ENCODE data around the gene USP10.
"Not testable (repeated sequence)": the region's sequence is repeated elsewhere in the genome, so short reads cannot be mapped to it uniquely, and the experiment has no call there.

Gene USP10

DNA sequence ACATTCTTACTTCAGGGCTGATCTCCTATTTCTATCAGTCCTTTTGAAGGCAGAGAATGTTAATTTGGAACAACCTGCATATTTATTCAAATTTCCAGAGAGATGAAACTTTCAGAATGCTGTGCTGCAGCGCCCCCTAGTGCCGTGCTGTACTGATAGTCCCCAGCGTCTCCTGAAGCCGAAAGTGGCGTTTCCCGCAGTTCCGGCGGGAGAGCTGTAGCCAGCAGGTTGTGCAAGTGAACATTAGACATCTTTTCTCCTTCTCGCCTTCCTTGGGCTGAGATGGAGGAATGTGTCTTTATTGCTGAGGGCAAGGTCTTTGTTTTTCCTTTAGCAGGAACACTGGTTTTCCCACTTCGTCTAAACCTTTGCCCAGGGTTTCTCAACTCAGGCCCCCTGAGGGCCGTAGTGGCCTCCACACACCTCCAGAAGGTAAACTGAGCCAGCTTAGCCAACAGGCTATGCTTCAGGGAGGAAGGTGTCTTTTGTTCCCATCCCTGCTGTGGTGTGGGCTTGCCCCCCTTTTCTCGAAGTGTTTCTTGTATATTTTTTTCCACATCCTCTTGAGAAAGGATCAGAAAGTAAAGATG lies 26.4 kb downstream of the USP10 start:
- H3K4me3 ChIP-seq (ENCODE audit: low read depth, low read length): no peak overlapping the region
- TF ChIP-seq, protein P1, sequence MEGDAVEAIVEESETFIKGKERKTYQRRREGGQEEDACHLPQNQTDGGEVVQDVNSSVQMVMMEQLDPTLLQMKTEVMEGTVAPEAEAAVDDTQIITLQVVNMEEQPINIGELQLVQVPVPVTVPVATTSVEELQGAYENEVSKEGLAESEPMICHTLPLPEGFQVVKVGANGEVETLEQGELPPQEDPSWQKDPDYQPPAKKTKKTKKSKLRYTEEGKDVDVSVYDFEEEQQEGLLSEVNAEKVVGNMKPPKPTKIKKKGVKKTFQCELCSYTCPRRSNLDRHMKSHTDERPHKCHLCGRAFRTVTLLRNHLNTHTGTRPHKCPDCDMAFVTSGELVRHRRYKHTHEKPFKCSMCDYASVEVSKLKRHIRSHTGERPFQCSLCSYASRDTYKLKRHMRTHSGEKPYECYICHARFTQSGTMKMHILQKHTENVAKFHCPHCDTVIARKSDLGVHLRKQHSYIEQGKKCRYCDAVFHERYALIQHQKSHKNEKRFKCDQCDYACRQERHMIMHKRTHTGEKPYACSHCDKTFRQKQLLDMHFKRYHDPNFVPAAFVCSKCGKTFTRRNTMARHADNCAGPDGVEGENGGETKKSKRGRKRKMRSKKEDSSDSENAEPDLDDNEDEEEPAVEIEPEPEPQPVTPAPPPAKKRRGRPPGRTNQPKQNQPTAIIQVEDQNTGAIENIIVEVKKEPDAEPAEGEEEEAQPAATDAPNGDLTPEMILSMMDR (IDR thresholded peaks at IDR 0.05; ENCODE audit: insufficient read depth, low read length, missing control alignments): peak; percentile 88
- ChIA-PET CTCF (interaction anchor here (0.7 to 34.5 kb wide), 40 partner anchors 9 to 273 kb away, joined by 3 to 665 read pairs (median 5); partner anchors contain the start of genes COTL1, KLHL36 and MEAK7), POLR2A (no interaction called here)
- no peak for DNase-seq (ENCODE audit: low read depth, low spot score)

GRCh38 chr16:84726669-84727467 lies 27.1 kb downstream of the USP10 start:
- ChIA-PET POLR2A (no interaction called here), CTCF (interaction anchor here (0.7 to 34.5 kb wide), 38 partner anchors 8 to 272 kb away, joined by 3 to 665 read pairs (median 6); partner anchors contain the start of genes COTL1, KLHL36 and MEAK7)
- no peak for DNase-seq (ENCODE audit: low read depth, low spot score)
- TF ChIP-seq, protein P1 (IDR thresholded peaks at IDR 0.05; ENCODE audit: insufficient read depth, low read length, missing control alignments): no peak
- no peak overlapping the region for H3K4me3 ChIP-seq (ENCODE audit: low read depth, low read length)

GRCh38 chr16:84728853-84729424 lies 29.1 kb downstream of the USP10 start:
- POLR2A ChIA-PET: interaction anchor here (1.1 kb wide), 1 partner anchor 11 kb away, joined by 3 read pairs; no protein-coding TSS in a partner anchor
- TF ChIP-seq, protein P1 (IDR thresholded peaks at IDR 0.05; ENCODE audit: insufficient read depth, low read length, missing control alignments): no peak

GRCh38 chr16:84729716-84730320 lies 30.0 kb downstream of the USP10 start:
- DNase-seq (ENCODE audit: low read depth, low spot score): no peak
- TF ChIP-seq, protein P1 (IDR thresholded peaks at IDR 0.05; ENCODE audit: insufficient read depth, low read length, missing control alignments): no peak
- POLR2A ChIA-PET: interaction anchor here (0.6 to 1.1 kb wide), 3 partner anchors 10 to 111 kb away, joined by 3 to 4 read pairs (median 3); no protein-coding TSS in a partner anchor
- CTCF ChIA-PET: interaction anchor here (0.5 to 34.5 kb wide), 12 partner anchors 9 to 224 kb away, joined by 3 to 665 read pairs (median 6); partner anchors contain the start of gene COTL1
- peak overlapping the region; percentile 19 for H3K4me3 ChIP-seq (ENCODE audit: low read depth, low read length)

More at GRCh38 chr16:84728853-84729424, 29.1 kb downstream of the USP10 start:
- CTCF ChIA-PET: interaction anchor here (0.9 to 34.5 kb wide), 7 partner anchors 9 to 223 kb away, joined by 3 to 665 read pairs (median 9); partner anchors contain the start of gene COTL1
- DNase-seq (ENCODE audit: low read depth, low spot score): no peak
- no peak overlapping the region for H3K4me3 ChIP-seq (ENCODE audit: low read depth, low read length)

GRCh38 chr16:84730406-84731106 lies 30.8 kb downstream of the USP10 start:
- CTCF ChIA-PET: interaction anchor here (0.9 to 34.5 kb wide), 11 partner anchors 9 to 225 kb away, joined by 3 to 665 read pairs (median 7); partner anchors contain the start of gene COTL1
- H3K4me3 ChIP-seq (ENCODE audit: low read depth, low read length): peak overlapping the region; percentile 19; the same call in 1 of the 2 replicates
- POLR2A ChIA-PET: interaction anchor here (0.6 to 1.0 kb wide), 4 partner anchors 20 to 112 kb away, joined by 3 to 5 read pairs (median 4); no protein-coding TSS in a partner anchor
- DNase-seq (ENCODE audit: low read depth, low spot score): peak; percentile 86
- TF ChIP-seq, protein P1 (IDR thresholded peaks at IDR 0.05; ENCODE audit: insufficient read depth, low read length, missing control alignments): no peak

GRCh38 chr16:84732332-84732673 lies 32.5 kb downstream of the USP10 start:
- CTCF ChIA-PET: interaction anchor here (0.9 to 34.5 kb wide), 6 partner anchors 15 to 239 kb away, joined by 3 to 665 read pairs (median 11); partner anchors contain the start of gene COTL1
- H3K4me3 ChIP-seq (ENCODE audit: low read depth, low read length); POLR2A ChIA-PET; DNase-seq (ENCODE audit: low read depth, low spot score): not testable (repeated sequence)

Data from AG04449 (cell line).